NCI-H510A treated with DMSO at 0.1 percent for 48 hours (cell line): ENCODE data around the gene PELI3.

Experiments
- DNase-seq: peaks from one replicate; lab custom pipeline; 2025; lab: John Stamatoyannopoulos, UW

PELI3 gene

GRCh38 chr11:66505276-66505816 lies 38.6 kb downstream of the PELI3 start:
- no peak for DNase-seq

- no peak for DNase-seq
These were observed 42.4 kb downstream of the PELI3 start for GRCh38 chr11:66509131-66509561.

GRCh38 chr11:66510271-66510989 lies 43.7 kb downstream of the PELI3 start, which contains the start of gene BBS1:
Gene BBS1, plus strand, starts transcription at chr11:66510635. Its CDS starts 25 bp downstream, at chr11:66510660.
- DNase-seq: peak; percentile 57

DNA sequence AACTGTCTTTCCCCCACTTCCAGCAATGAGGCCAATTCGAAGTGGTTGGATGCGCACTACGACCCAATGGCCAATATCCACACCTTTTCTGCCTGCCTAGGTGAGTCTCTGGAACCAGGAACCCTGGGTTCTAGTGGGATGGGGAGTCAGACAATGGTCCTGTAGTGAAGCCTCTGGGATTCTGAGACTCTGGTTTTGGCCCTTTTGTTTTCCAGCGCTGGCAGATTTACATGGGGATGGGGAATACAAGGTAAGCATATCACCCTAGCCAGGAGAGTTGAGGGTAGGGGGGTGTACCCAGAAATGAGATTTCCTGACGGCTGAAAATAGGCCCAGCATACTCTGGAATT lies 44.3 kb downstream of the PELI3 start:
- no peak for DNase-seq

- no peak for DNase-seq
These were observed 56.9 kb downstream of the PELI3 start for GRCh38 chr11:66523611-66524010.

- no peak for DNase-seq
These were observed 57.8 kb downstream of the PELI3 start for GRCh38 chr11:66524304-66525040.
